Suprapubic skin (tissue), 3 donors: ENCODE results near the gene IQSEC1.

Experiments used
- POLR2A ChIP-seq, 2 donors: fragments of 450-650 bp; IDR thresholded peaks; one replicate each; pipeline ENCODE4 v1.6.1; 2017; ENCODE audit warnings: antibody characterized with exemption in 2 of 2, mild to moderate bottlenecking in 2 of 2, moderate library complexity in 2 of 2
- TF ChIP-seq, protein P1 (sequence below), 2 donors: fragments of 200-600 bp in 1 of 2; fragments of 450-650 bp in 1 of 2; sonication (generic) in 1 of 2; IDR thresholded peaks; one replicate each; pipeline ENCODE4 v1.5.1; 2016 to 2019; ENCODE audit warnings: antibody characterized with exemption in 2 of 2, mild to moderate bottlenecking in 1 of 2, moderate library complexity in 1 of 2

DNA sequence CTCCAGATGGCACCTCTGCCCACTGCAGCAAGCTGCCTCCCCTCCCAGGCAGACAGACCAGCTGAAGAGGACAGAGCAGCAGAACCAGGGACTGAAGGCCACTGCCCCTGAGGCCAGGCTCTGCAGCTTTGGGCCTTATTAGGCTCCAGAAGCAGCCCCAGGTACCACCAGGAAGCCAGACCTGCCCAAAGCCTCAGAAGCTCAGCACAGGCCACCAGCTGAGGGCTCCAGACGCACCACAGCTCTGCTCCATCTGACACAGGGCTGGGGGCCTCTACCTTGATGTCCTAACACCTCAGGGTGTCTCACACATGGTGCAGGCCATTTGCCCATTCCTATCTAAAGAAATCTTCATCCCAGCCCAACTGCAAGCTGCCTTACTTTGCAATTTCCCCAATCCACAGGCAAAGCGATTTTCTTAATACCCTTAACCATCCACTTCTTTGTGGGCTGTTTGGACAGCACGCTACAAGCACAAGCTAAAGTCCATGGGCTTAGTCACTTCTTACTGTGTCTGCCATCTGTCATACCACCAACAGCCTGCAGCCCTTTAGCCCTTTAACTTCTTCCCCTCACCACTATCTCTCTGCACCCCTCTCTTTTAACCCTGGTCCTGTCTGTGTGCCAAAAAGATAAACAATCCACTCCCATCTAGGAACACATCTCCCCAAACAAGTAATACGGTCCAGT, 112.1 kb downstream of the IQSEC1 start:
- TF ChIP-seq POLR2A (IDR thresholded peaks at IDR 0.05), result no peak
- TF ChIP-seq, protein P1, sequence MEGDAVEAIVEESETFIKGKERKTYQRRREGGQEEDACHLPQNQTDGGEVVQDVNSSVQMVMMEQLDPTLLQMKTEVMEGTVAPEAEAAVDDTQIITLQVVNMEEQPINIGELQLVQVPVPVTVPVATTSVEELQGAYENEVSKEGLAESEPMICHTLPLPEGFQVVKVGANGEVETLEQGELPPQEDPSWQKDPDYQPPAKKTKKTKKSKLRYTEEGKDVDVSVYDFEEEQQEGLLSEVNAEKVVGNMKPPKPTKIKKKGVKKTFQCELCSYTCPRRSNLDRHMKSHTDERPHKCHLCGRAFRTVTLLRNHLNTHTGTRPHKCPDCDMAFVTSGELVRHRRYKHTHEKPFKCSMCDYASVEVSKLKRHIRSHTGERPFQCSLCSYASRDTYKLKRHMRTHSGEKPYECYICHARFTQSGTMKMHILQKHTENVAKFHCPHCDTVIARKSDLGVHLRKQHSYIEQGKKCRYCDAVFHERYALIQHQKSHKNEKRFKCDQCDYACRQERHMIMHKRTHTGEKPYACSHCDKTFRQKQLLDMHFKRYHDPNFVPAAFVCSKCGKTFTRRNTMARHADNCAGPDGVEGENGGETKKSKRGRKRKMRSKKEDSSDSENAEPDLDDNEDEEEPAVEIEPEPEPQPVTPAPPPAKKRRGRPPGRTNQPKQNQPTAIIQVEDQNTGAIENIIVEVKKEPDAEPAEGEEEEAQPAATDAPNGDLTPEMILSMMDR (IDR thresholded peaks at IDR 0.05), result no peak
